PC-9 (cell line): Measurements from ENCODE around the gene CETN2.

Experiments
- CTCF ChIP-seq: fragments of 200-600 bp; sonication (generic); conservative IDR thresholded peaks from 2 replicates; pipeline ENCODE4 v1.6.1; 2017; ENCODE audit warnings: mixed run types, antibody characterized with exemption, mild to moderate bottlenecking, moderate library complexity
- EZH2 ChIP-seq: fragments of 200-600 bp; sonication (generic); IDR thresholded peaks from 2 replicates; pipeline ENCODE4 v1.8.0; 2017; ENCODE audit warnings: antibody characterized with exemption, low read depth

GRCh38 chrX:152872522-152872921, 42.0 kb upstream of the CETN2 start:
- no peak for TF ChIP-seq CTCF
- no peak for TF ChIP-seq EZH2
